Neural progenitor cell (in vitro differentiated cells): ENCODE results near the gene LRBA.

Source experiments
- CTCF ChIP-seq: fragments of 200-600 bp; sonication (generic); IDR thresholded peaks from 2 replicates; pipeline ENCODE4 v1.5.1; 2017; ENCODE audit warnings: antibody characterized with exemption, mild to moderate bottlenecking
- EZH2 ChIP-seq: fragments of 200-600 bp; sonication (generic); IDR thresholded peaks from 2 replicates; pipeline ENCODE4 v1.6.1; 2017; ENCODE audit warnings: antibody characterized with exemption, mild to moderate bottlenecking, moderate library complexity

- no peak for TF ChIP-seq CTCF
- no peak for TF ChIP-seq EZH2
Measured at GRCh38 chr4:150744570-150744969, 270.5 kb downstream of the LRBA start.
